HG03354 (cell line): Measurements from ENCODE around the gene ZNF662.

ENCODE experiments used
- ATAC-seq: cut with Tn5 transposase; IDR thresholded peaks from one replicate; pipeline ENCODE4 v1.9.1; 2021; ENCODE audit warnings: mild to moderate bottlenecking; ENCODE audit not compliant: unreplicated experiment, poor library complexity, severe bottlenecking

The ZNF662 gene

GRCh38 chr3:42934111-42934510 lies 28.2 kb downstream of the ZNF662 start:
- no peak for ATAC-seq

GRCh38 chr3:42934910-42935309 lies 29.0 kb downstream of the ZNF662 start:
- ATAC-seq: no peak

- ATAC-seq: no peak
These were observed 29.5 kb downstream of the ZNF662 start for GRCh38 chr3:42935472-42935871.

- ATAC-seq: no peak
These were observed 30.4 kb downstream of the ZNF662 start for GRCh38 chr3:42936157-42936981.

GRCh38 chr3:42937334-42937733 lies 31.4 kb downstream of the ZNF662 start:
- no peak for ATAC-seq

- ATAC-seq: no peak
These were observed 36.8 kb downstream of the ZNF662 start for GRCh38 chr3:42942693-42943092.

DNA sequence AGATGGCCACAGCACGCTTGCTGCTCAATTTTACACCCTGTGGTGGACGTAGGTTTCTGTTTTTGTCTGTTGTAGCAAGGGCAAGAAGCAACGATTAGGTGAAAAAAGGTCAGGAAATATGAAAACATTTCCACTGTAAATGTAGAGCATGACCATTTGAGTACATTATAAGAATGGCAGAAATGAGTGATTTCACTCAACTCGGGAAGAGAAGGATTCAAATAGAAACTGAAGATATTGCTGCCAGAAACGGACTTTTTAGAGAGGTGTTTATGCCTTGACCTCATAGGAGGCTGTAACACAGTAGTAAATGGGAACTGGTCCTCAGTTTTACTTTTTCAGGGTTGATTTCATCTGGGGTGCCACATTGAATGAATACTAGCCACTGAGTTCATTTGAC lies 40.1 kb downstream of the ZNF662 start:
- no peak for ATAC-seq

- ATAC-seq: no peak
These were observed 51.6 kb downstream of the ZNF662 start for GRCh38 chr3:42957573-42957972.

DNA sequence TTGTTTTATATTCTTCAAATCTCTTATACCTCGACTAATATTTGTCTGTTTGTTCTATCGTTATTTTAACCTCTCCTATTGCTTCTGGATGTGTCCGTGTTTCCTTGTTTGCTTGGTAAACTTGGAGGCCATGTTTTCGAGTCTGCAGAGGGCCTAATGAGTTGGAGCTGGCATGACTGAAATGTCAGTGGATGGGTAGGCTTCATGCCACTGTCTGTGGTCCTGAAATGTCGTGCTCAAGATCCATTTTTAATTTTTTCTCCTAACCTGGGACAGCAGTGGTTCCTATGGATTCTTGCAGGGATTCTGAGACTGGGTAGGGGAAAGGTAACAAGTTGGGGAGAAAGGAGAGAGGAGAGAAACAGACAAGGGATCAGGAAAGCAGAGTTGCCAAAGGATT lies 54.3 kb downstream of the ZNF662 start:
- ATAC-seq: no peak

GRCh38 chr3:42960786-42961185 lies 54.8 kb downstream of the ZNF662 start:
- no peak for ATAC-seq

- no peak for ATAC-seq
These were observed 55.7 kb downstream of the ZNF662 start for GRCh38 chr3:42961633-42962032.

DNA sequence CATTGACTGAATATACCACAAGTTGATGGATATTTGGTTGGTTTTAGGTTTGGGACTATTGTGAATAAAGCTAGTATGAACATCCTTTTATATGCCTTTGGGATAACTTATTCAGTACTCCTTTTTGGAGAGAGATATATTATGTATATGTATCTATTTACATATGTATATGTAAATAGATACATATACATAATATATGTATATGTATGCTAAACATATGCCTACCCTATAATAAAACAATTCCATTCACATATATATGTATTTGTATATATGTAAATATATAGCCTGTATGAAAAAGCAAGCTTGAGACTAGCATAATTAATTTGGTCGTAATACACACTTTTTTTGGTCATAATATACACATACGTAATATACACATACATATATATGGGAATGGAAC lies 57.3 kb downstream of the ZNF662 start:
- ATAC-seq: no peak

DNA sequence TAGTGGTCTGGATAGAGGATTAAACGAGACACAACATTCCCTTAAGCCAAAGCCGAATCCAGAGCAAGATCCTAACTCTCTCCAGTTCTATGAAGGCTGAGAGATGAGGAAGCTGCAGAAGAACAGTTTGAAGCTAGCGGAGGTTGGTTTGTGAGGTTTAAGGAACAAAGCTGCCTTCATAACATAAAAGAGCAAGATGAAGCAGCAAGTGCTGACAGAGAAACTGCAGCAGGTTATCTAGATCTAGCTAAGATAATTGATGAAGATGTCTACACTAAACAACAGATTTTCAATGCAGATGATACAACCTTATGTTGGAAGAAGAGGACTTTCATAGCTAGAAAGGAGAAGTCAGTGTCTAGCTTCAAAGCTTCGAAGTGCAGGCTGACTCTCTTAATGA lies 58.3 kb downstream of the ZNF662 start:
- ATAC-seq: no peak
